C4-2B (cell line): ENCODE results near the gene NDUFAF5.

Experiments used
- H3K27ac ChIP-seq: fragments of 450-650 bp; 2 replicates; pipeline ENCODE4 v1.5.1; 2017
- CTCF ChIP-seq: fragments of 450-650 bp; conservative IDR thresholded peaks from 2 replicates; pipeline ENCODE4 v1.5.1; 2017; ENCODE audit warnings: mild to moderate bottlenecking
- ZFX ChIP-seq: fragments of 450-650 bp; IDR thresholded peaks from 2 replicates; pipeline ENCODE4 v1.6.1; 2017

The NDUFAF5 gene

GRCh38 chr20:13822459-13822858, 37.6 kb downstream of the NDUFAF5 start:
- TF ChIP-seq CTCF (no peak), ZFX (no peak)
- H3K27ac ChIP-seq = no peak overlapping the region

- TF ChIP-seq CTCF (no peak), ZFX (no peak)
Observed at GRCh38 chr20:13824459-13824858, 39.6 kb downstream of the NDUFAF5 start.

GRCh38 chr20:13825465-13825864, 40.6 kb downstream of the NDUFAF5 start:
- no peak overlapping the region for H3K27ac ChIP-seq
- TF ChIP-seq ZFX = no peak
- TF ChIP-seq CTCF = no peak

More at GRCh38 chr20:13824459-13824858, 39.6 kb downstream of the NDUFAF5 start:
- no peak overlapping the region for H3K27ac ChIP-seq

- no peak for TF ChIP-seq CTCF
- no peak for TF ChIP-seq ZFX
- no peak overlapping the region for H3K27ac ChIP-seq
Observed at GRCh38 chr20:13831476-13831875, 46.6 kb downstream of the NDUFAF5 start.

- TF ChIP-seq CTCF (no peak), ZFX (no peak)
- no peak overlapping the region for H3K27ac ChIP-seq
Observed at GRCh38 chr20:13838664-13839063, 53.8 kb downstream of the NDUFAF5 start.

GRCh38 chr20:13839421-13840092, 54.7 kb downstream of the NDUFAF5 start:
- no peak overlapping the region for H3K27ac ChIP-seq
- TF ChIP-seq CTCF (no peak), ZFX (no peak)

- no peak for TF ChIP-seq CTCF
- no peak for TF ChIP-seq ZFX
- no peak overlapping the region for H3K27ac ChIP-seq
Observed at GRCh38 chr20:13840093-13840465, 55.3 kb downstream of the NDUFAF5 start.
